ENCODE measurements around the gene WWOX.

Gene WWOX

GRCh38 chr16:78363843-78364555 is 264.5 kb downstream of the WWOX start:
- no peak for DNase-seq (ENCODE audit: low read depth)

- no peak for DNase-seq (ENCODE audit: low read depth)
These were observed 265.1 kb downstream of the WWOX start for GRCh38 chr16:78364556-78364880.

- no peak for DNase-seq (ENCODE audit: low read depth)
These were observed 265.9 kb downstream of the WWOX start for GRCh38 chr16:78365366-78365765.

GRCh38 chr16:78368121-78369102 is 269.0 kb downstream of the WWOX start:
- no peak for DNase-seq (ENCODE audit: low read depth)

GRCh38 chr16:78372277-78372676 is 272.8 kb downstream of the WWOX start:
- DNase-seq (ENCODE audit: low read depth): no peak

GRCh38 chr16:78375055-78375679 is 275.7 kb downstream of the WWOX start:
- DNase-seq (ENCODE audit: low read depth): no peak

GRCh38 chr16:78376452-78376851 is 277.0 kb downstream of the WWOX start:
- DNase-seq (ENCODE audit: low read depth): no peak

GRCh38 chr16:78377312-78377711 is 277.9 kb downstream of the WWOX start:
- DNase-seq (ENCODE audit: low read depth): no peak

GRCh38 chr16:78381060-78381459 is 281.6 kb downstream of the WWOX start:
- no peak for DNase-seq (ENCODE audit: low read depth)

GRCh38 chr16:78383118-78383517 is 283.7 kb downstream of the WWOX start:
- no peak for DNase-seq (ENCODE audit: low read depth)

- no peak for DNase-seq (ENCODE audit: low read depth)
These were observed 285.8 kb downstream of the WWOX start for GRCh38 chr16:78385086-78385805.

- no peak for DNase-seq (ENCODE audit: low read depth)
These were observed 287.3 kb downstream of the WWOX start for GRCh38 chr16:78386557-78387324.

- no peak for DNase-seq (ENCODE audit: low read depth)
These were observed 289.6 kb downstream of the WWOX start for GRCh38 chr16:78389009-78389498.

- DNase-seq (ENCODE audit: low read depth): no peak
These were observed 290.6 kb downstream of the WWOX start for GRCh38 chr16:78390092-78390491.

- DNase-seq (ENCODE audit: low read depth): no peak
These were observed 291.3 kb downstream of the WWOX start for GRCh38 chr16:78390508-78391324.

GRCh38 chr16:78392585-78393195 is 293.2 kb downstream of the WWOX start:
- DNase-seq (ENCODE audit: low read depth): no peak

- no peak for DNase-seq (ENCODE audit: low read depth)
These were observed 295.6 kb downstream of the WWOX start for GRCh38 chr16:78395035-78395434.

GRCh38 chr16:78396046-78396445 is 296.6 kb downstream of the WWOX start:
- no peak for DNase-seq (ENCODE audit: low read depth)

- DNase-seq (ENCODE audit: low read depth): no peak
These were observed 297.2 kb downstream of the WWOX start for GRCh38 chr16:78396673-78397072.

- DNase-seq (ENCODE audit: low read depth): no peak
These were observed 299.9 kb downstream of the WWOX start for GRCh38 chr16:78399384-78399783.
